H1 (cell line): ENCODE data around the gene DPRX. TPM values are rescaled to one million over a fixed set of nuclear protein-coding genes. Genes with fewer than 3 reads are reported as not detected.

Experiments
- CBX5 ChIP-seq: fragments of 300-800, 300-1000 bp; sonication (generic); IDR thresholded peaks from 2 replicates; pipeline ENCODE4 v1.7.1; 2016; ENCODE audit warnings: antibody characterized with exemption, low read length, low read depth
- CHD1 ChIP-seq: IDR thresholded peaks from 2 replicates; pipeline ENCODE4 v1.6.1; 2012; ENCODE audit warnings: low read depth, low read length, improper control_type of control experiment
- GTF2F1 ChIP-seq: IDR thresholded peaks from 2 replicates; pipeline ENCODE4 v1.6.1; 2012; ENCODE audit warnings: low read depth, low read length, improper control_type of control experiment, borderline replicate concordance
- JUN ChIP-seq: IDR thresholded peaks from 2 replicates; pipeline ENCODE4 v1.6.1; 2011; ENCODE audit warnings: low read depth, mild to moderate bottlenecking, improper control_type of control experiment, low read length
- KDM1A ChIP-seq: fragments of 200-600, 300-600 bp; sonication (generic); IDR thresholded peaks from 2 replicates; pipeline ENCODE4 v1.7.1; 2016; ENCODE audit warnings: mild to moderate bottlenecking, low read length, borderline replicate concordance
- KDM4A ChIP-seq: IDR thresholded peaks from one replicate; pipeline ENCODE4 v1.7.1; 2012; ENCODE audit warnings: low read depth, mild to moderate bottlenecking, moderate library complexity, low read length, inconsistent platforms; ENCODE audit not compliant: severe bottlenecking
- KDM5A ChIP-seq: fragments of 200-600 bp; IDR thresholded peaks from 2 replicates; pipeline ENCODE4 v1.7.1; 2012; ENCODE audit warnings: mild to moderate bottlenecking, low read length, inconsistent platforms, mixed read lengths
- POLR2A ChIP-seq, 2 experiments: IDR thresholded peaks; 1 replicate in 1 of 2; 2 replicates in 1 of 2; pipeline ENCODE4 v1.6.1; 2011; ENCODE audit warnings: low read depth in 2 of 2, low read length in 2 of 2, mild to moderate bottlenecking in 2 of 2; ENCODE audit errors: control extremely low read depth in 1 of 2
- POU5F1 ChIP-seq: IDR thresholded peaks from 2 replicates; pipeline ENCODE4 v1.6.1; 2011; ENCODE audit warnings: low read depth, mild to moderate bottlenecking, low read length, moderate library complexity
- RAD21 ChIP-seq, 2 experiments: IDR thresholded peaks in 1 of 2; conservative IDR thresholded peaks in 1 of 2; 2 replicates each; pipeline ENCODE4 v1.6.1; 2011; ENCODE audit warnings: low read depth in 2 of 2, low read length in 2 of 2, improper control_type of control experiment in 1 of 2, inconsistent platforms in 1 of 2, mild to moderate bottlenecking in 1 of 2, moderate library complexity in 1 of 2
- RBBP5 ChIP-seq: IDR thresholded peaks from 2 replicates; pipeline ENCODE4 v1.7.1; 2012; ENCODE audit warnings: low read depth, mild to moderate bottlenecking, inconsistent platforms, low read length, moderate library complexity, borderline replicate concordance
- RNF2 ChIP-seq: fragments of 200-900, 300-1000 bp; sonication (generic); IDR thresholded peaks from 2 replicates; pipeline ENCODE4 v1.7.1; 2016; ENCODE audit warnings: borderline replicate concordance, low read depth, mild to moderate bottlenecking, antibody characterized with exemption, low read length; ENCODE audit not compliant: poor library complexity, severe bottlenecking; ENCODE audit errors: missing control alignments
- SAP30 ChIP-seq: fragments of 300-600 bp; sonication (generic); IDR thresholded peaks from 2 replicates; pipeline ENCODE4 v1.7.1; 2012; ENCODE audit warnings: low read length, moderate library complexity, mild to moderate bottlenecking, inconsistent platforms; ENCODE audit not compliant: insufficient read depth, insufficient replicate concordance
- SIN3A ChIP-seq, 2 experiments: IDR thresholded peaks in 1 of 2; conservative IDR thresholded peaks in 1 of 2; 2 replicates each; pipeline ENCODE4 v1.6.1; 2011 to 2012; ENCODE audit warnings: low read length in 2 of 2, improper control_type of control experiment in 1 of 2, low read depth in 1 of 2, mild to moderate bottlenecking in 1 of 2
- SIRT6 ChIP-seq: IDR thresholded peaks from one replicate; pipeline ENCODE4 v1.7.1; 2012; ENCODE audit warnings: low read length, inconsistent platforms
- SP2 ChIP-seq: IDR thresholded peaks from 2 replicates; pipeline ENCODE4 v1.6.1; 2012; ENCODE audit warnings: mild to moderate bottlenecking, low read length, inconsistent platforms
- TAF1 ChIP-seq: IDR thresholded peaks from 2 replicates; pipeline ENCODE4 v1.6.1; 2011; ENCODE audit warnings: mild to moderate bottlenecking, low read depth, low read length
- USF2 ChIP-seq: IDR thresholded peaks from 2 replicates; pipeline ENCODE4 v1.6.1; 2011; ENCODE audit warnings: low read length, improper control_type of control experiment
- YY1 ChIP-seq: IDR thresholded peaks from 2 replicates; pipeline ENCODE4 v1.6.1; 2011; ENCODE audit warnings: low read depth, mild to moderate bottlenecking, low read length
- polyA plus RNA-seq, 7 experiments: library from polyadenylated mRNA; depleted of rRNA in 3 of 7; stranded (reverse) in 5 of 7; unstranded in 2 of 7; fragments of >200 nt in 5 of 7; fragments of 200-250 nt in 2 of 7; gene quantifications; 1 replicate in 5 of 7; 2 replicates in 1 of 7; 4 replicates in 1 of 7; pipeline versions ENCODE4 v1.2.1 to v1.2.3, GENCODE V29; 2011 to 2013; ENCODE audit warnings: missing spikeins in 2 of 7, mixed read lengths in 2 of 7
- total RNA-seq: library from RNA; stranded (reverse); fragmentation: NEBNext Ultra II Directional; extraction: Animal tissue kit (Norgen Biotek cat#: 25700); gene quantifications from 2 replicates; pipeline ENCODE4 v1.2.1, GENCODE V29; 2021
- TF ChIP-seq, protein P1 (sequence below): IDR thresholded peaks from 2 replicates; pipeline ENCODE4 v1.6.1; 2012; ENCODE audit warnings: low read length, inconsistent platforms

DPRX gene
- total and polyA plus RNA-seq, 2 of the 8 experiments (the other 6 are each of a cell fraction or from before 2014, with no cell fraction given) = not detected

DNA sequence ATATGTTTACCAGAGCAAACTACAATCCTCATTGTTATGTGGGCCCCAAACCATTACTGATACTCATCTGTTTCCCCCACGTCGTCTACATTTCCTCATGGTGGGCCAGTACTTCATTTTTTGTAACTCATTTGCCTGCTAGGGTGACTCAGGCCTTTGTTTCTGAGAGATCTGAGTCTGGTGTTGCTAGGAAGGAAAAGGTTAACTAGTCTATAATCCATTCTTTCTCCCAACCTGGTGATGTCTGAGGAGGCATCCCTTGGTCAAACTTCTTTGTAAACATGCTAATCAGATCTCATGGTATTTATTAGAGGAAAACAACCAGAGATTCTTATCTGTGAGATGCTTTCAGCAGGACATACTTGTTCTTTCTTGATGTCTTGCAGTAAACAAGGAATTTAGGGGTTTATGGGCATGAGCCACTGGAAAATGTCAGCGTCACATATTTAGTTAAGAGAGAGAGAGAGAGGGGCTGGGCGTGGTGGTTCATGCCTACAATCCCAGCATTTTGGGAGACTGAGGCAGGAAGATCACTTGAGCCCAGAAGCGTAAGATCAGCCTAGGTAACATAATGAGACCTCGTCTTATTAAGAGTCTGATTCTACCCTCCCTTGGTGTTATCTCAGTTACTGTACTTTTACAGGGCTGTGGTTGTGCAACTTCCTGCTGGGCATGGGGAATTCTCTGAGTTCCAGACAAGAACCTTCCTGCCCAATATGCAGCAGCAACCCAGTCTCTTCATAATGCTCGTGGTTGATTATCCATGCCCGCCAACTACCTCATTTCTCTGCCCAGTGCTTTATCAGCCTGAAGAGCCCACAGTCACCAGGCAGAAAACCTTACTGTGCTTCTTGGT, 9.7 kb upstream of the DPRX start (continued):
- TF ChIP-seq RBBP5 (no peak), TAF1 (no peak), SIRT6 (no peak), KDM4A (no peak), SP2 (no peak), CBX5 (no peak), CHD1 (no peak), SAP30 (no peak), KDM5A (no peak), GTF2F1 (no peak), USF2 (no peak), YY1 (no peak), RNF2 (no peak), SIN3A (conservative IDR thresholded peaks at IDR 0.05 in 1 of 2, IDR thresholded peaks at IDR 0.05 in 1 of 2; ENCODE audit: low read depth in 1 of 2, low read length in 2 of 2) (no peak), POLR2A (IDR thresholded peaks at IDR 0.05; ENCODE audit: control extremely low read depth in 1 of 2, low read depth in 2 of 2, low read length in 2 of 2) (peak in 1 of 2 experiments; percentile 49; a peak in 1 of 3 replicates), KDM1A (no peak), RAD21 (IDR thresholded peaks at IDR 0.05 in 1 of 2, conservative IDR thresholded peaks at IDR 0.05 in 1 of 2; ENCODE audit: low read depth in 2 of 2, low read length in 2 of 2) (no peak), POU5F1 (no peak), JUN (no peak)
- TF ChIP-seq, protein P1, sequence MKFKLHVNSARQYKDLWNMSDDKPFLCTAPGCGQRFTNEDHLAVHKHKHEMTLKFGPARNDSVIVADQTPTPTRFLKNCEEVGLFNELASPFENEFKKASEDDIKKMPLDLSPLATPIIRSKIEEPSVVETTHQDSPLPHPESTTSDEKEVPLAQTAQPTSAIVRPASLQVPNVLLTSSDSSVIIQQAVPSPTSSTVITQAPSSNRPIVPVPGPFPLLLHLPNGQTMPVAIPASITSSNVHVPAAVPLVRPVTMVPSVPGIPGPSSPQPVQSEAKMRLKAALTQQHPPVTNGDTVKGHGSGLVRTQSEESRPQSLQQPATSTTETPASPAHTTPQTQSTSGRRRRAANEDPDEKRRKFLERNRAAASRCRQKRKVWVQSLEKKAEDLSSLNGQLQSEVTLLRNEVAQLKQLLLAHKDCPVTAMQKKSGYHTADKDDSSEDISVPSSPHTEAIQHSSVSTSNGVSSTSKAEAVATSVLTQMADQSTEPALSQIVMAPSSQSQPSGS = no peak
